Forelimb muscle (tissue), 1 donor: ENCODE results near the gene SWI5. TPM values are rescaled to one million over a fixed set of nuclear protein-coding genes. Genes with fewer than 3 reads are reported as not detected.

Experiments used
- DNase-seq: peaks from one replicate; pipeline ENCODE4 v3.0.0-alpha.2; 2013; ENCODE audit warnings: low read depth
- polyA plus RNA-seq: library from polyadenylated mRNA; unstranded; fragments of 120-200 nt; gene quantifications from one replicate; pipeline ENCODE4 v1.2.1, GENCODE V29; 2013; ENCODE audit not compliant: insufficient read length

SWI5 gene
- polyA plus RNA-seq, 1 donor, result 20.3 TPM

DNA sequence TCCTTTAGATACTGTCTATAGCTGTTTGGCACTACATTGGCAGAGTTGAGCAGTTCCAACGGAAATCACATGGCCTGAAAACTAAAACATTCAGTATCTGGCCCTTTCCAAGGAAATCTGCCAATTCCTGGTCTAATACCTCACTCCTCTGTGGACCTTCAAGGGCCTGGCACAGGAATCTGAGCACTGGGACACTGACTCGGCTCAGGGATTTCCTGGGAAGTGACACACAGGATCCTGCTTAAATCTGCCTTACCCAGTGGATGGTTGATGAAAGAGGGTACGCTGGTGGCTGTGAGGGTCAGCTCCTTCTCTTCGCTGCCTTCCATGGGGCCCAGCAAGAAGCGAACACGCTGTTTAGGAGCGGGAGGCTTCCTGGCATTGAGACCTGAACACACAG lies 45.3 kb downstream of the SWI5 start:
- DNase-seq, result no peak

DNA sequence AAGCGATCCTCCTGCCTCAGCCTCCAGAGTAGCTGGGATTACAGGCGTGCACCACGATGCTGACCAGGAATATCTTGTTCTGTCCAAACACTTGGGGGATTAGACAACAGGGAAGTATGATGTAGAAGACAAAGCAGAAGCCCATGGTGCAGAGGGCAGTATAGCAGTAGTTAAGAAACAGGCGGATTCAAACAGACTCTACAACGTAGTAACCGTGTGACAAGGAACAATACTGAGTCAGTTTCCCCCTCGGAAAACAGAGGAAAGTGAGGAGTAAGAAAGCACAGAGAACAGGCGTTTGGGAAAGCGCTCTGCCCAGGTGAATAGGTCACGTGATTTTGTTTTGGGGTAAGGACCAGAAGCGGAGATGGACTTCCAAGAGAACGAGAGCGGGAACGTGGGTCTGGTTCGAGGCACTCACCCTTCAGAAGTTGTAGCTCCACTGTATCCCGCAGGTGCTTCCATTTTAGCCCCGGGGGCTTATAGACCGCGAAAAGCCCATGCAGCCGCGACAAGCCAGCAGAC lies 45.9 kb downstream of the SWI5 start:
- DNase-seq, result no peak

DNA sequence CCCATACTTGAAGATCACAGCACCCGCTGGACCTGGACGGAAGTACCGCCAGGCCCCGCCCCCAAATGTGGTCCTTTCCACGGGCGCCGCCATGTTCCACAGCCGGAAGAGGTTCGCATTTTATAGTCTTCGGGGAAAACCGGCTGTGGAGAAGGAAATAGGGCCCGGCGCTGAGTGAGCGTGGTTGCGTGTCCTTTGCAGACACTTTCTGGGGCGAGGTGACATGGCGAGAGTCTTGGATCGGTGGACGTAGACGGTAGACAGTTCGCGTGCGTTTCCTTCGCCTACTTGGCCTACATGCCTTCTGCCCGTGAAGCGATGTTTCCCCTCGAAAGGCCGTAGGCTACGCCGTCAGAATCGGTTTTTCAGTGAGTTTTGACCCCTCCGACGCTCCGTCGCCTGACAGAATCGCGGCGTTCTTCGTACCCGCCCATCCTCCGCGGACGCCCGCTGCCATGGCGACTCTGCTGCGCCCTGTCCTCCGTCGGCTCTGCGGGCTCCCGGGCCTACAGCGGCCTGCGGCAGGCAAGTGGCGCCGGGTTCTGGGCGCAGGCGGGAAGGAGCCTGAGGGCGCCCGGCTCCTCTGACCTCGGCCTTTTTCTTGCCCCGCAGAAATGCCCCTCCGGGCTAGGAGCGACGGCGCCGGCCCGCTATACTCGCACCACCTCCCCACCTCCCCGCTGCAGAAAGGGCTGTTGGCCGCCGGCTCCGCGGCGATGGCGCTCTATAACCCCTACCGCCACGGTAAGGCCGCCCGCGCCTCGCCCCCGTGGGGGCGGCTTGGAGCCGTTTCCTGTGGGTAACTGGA lies 46.5 kb downstream of the SWI5 start, which contains the start of the genes COQ4 and TRUB2:
COQ4 (plus strand) TSS at position 436 of the 808 bp plus-strand sequence; CDS start at position 456, 20 bp downstream.
TRUB2 (minus strand) TSS at position 44 of the 808 bp plus-strand sequence; CDS start at position 5, 39 bp downstream.
- peak; percentile 86 for DNase-seq

DNA sequence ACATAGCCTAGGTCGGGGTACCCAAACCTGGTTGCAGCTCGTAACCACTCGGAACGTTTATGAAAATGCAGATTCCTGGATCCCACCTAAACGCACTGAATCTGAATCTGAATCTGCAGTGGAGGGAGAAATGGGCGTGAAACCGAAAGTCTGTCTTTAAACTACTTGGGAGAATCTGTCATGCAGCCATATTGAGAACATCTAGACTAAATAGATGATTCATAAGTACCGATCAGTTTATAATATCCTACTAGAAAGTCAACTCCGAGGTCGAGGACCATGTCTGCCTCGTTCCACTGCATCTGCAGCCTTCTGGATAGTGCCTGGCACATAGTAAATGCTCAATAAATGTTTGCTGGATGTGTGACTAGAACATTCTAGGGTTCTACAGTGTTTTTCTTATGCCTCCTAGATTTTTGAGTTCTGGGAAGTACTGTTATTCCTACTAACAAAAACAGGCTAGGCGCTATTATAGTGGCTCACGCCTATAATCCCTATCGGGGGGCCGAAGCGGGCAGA lies 47.2 kb downstream of the SWI5 start:
- no peak for DNase-seq

DNA sequence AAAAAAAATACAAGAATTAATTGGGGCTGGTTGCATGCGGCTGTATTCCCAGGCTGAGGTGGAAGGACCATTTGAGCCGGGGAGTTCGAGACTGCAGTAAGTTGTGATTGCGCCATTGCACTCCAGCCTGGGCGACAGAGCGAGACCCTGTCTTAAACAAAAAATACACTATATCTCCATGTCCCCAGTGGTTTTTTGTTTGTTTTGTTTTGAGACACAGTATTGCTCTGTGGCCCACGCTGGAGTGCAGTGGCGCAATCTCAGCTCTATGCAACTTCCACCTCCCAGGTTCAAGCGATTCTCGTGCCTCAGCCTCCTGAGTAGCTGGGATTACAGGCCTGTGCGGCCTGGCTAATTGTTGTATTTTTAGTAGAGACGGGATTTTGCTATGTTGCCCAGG lies 47.7 kb downstream of the SWI5 start:
- no peak for DNase-seq

DNA sequence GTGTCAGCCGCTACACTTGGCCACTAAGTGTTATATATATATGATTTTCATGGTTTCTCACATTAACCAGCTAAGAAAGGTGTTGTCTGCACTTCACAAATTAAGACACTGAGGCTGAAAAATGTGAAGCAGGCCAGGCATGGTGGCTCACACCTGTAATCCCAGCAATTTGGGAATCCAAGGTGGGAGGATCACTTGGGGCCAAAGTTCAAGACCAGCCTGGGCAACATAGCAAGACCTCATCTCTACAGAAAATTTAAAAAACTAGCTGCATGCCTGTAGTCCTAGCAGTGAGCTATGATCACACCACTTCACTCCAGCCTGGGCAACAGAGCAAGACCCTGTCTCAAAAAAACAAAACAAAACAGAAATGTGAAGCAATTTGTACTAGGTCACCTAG lies 48.3 kb downstream of the SWI5 start:
- DNase-seq, result no peak

DNA sequence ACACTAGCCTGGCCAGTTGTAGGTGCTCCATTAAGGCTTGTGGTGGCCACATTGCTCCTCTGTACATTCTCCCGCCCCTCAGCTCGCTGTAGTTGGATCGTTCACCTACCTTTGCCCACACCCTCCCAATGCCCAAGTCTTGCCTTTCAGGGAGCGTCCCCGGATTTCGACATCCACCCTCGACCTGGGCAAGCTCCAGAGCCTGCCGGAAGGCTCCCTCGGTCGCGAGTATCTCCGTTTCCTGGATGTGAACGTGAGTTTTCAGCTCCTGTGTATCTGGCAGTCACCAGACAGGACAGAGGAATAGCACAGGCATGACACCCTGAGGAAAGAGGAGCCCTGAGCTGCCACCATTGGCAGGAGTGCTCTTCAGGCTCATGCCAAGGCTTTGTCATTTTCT lies 49.6 kb downstream of the SWI5 start:
- no peak for DNase-seq

DNA sequence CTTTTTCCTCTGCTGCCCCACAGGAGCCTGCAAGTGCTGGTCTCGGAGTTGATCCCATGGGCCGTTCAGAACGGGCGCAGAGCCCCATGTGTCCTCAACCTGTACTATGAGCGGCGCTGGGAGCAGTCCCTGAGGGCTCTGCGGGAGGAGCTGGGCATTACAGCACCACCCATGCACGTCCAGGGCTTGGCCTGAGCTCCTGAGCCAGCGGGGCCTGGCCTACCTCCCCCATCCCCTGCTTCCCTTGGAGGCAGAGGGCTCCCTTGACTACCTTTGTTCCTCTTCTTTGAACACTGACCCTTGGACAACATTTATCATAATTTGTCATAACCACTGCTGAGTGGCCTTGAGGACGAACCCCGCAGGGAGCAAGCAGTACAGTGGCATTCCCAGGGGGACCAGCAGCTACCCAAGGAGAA lies 57.4 kb downstream of the SWI5 start:
- DNase-seq, result no peak

DNA sequence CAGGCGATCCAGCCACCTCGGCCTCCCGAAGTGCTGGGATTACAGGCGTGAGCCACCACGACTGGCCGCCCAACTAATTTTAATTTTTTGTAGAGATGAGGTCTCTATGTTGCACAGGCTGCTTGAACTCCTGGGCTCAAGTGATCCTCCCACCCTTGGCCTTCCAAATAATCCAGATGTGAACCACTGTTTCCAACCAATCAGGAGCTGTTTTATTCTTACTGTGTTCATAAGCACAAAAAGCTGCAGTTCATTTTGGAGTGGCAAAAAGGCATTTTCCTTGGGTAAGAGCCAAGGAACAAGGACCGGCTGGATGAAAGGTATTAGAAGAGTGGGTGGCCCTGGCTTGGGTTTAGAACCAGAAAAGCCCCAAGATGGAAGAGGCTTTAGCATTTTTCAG lies 59.1 kb downstream of the SWI5 start:
- DNase-seq, result no peak

DNA sequence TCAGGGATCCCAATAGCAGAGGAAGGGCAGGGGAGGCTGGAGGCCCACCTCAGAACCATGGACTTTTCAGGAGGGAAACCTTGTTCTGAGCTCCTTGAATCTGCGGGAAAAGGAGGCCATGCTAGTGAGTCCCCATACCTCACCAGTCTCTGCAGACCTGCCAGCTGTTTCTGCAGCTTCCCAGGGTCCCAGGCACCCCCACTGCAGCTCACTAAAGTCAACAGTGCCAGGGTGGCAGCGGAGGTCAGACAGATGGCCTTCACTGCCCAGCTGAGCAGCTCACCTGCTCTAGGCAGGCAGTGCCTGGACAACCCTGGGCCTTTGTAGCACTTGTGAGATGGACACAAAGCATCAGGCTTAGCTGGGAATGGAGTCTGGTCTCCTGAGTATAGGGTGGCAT lies 59.8 kb downstream of the SWI5 start:
- no peak for DNase-seq

DNA sequence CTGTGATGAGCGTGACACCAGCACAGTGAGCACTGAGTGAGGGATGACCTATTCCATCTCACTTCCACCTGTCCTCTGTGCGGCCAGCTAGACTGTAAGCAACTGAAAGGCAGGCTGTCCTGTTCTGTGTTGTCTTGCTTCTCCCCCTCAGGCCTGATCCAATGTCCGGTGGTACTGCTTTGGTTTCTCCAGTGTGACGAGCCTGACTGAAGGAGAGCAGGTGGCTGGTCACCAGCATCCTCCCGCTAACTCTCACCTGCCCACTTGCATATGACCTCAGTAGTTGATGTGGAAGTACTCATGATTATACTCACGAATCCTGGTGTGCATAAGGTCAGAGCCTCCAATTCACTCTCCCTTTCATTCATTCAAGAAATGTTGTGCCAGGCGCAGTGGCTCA lies 61.9 kb downstream of the SWI5 start:
- no peak for DNase-seq

Other genes with a start within 250 kb of the SWI5 start
- 7.4 TPM for gene NAIF1, start 209.0 kb upstream of the SWI5 start, polyA plus RNA-seq
- gene SLC25A25, start 208.0 kb upstream of the SWI5 start, polyA plus RNA-seq, result 10.8 TPM
- 44.1 TPM for gene PTGES2, start 148.5 kb upstream of the SWI5 start, polyA plus RNA-seq
- 1.1 TPM for gene LCN2, start 126.8 kb upstream of the SWI5 start, polyA plus RNA-seq
- gene BBLN, start 116.0 kb upstream of the SWI5 start, polyA plus RNA-seq, result 28.3 TPM
- gene CIZ1, start 84.7 kb upstream of the SWI5 start, polyA plus RNA-seq, result 101 TPM
- 53.3 TPM for gene DNM1, start 72.9 kb upstream of the SWI5 start, polyA plus RNA-seq
- gene GOLGA2, start 269 bp upstream of the SWI5 start, polyA plus RNA-seq, result 93.2 TPM
- 22.0 TPM for gene TRUB2, start 46.2 kb downstream of the SWI5 start, polyA plus RNA-seq
- 31.6 TPM for gene COQ4, start 46.6 kb downstream of the SWI5 start, polyA plus RNA-seq
- gene SLC27A4, start 64.3 kb downstream of the SWI5 start, polyA plus RNA-seq, result 11.9 TPM
- gene URM1, start 95.1 kb downstream of the SWI5 start, polyA plus RNA-seq, result 60.7 TPM
- 103 TPM for gene CERCAM, start 144.6 kb downstream of the SWI5 start, polyA plus RNA-seq
- 25.0 TPM for gene ODF2, start 179.7 kb downstream of the SWI5 start, polyA plus RNA-seq
- 20.1 TPM for gene GLE1, start 228.4 kb downstream of the SWI5 start, polyA plus RNA-seq